Measurements from ENCODE around the gene RSL1D1.
"Not testable (repeated sequence)": the region's sequence is repeated elsewhere in the genome, so short reads cannot be mapped to it uniquely, and the experiment has no call there.

RSL1D1 gene

GRCh38 chr16:11843861-11844260 is 7.5 kb downstream of the RSL1D1 start:
- DNase-seq = no peak

- no peak for DNase-seq
Measured at GRCh38 chr16:11843206-11843605, 8.1 kb downstream of the RSL1D1 start.

GRCh38 chr16:11841026-11841425 is 10.3 kb downstream of the RSL1D1 start:
- DNase-seq = no peak

- DNase-seq = no peak
Measured at GRCh38 chr16:11836650-11837244, 14.6 kb downstream of the RSL1D1 start.

- DNase-seq = no peak
Measured at GRCh38 chr16:11835891-11836649, 15.3 kb downstream of the RSL1D1 start.

GRCh38 chr16:11835309-11835708 is 16.0 kb downstream of the RSL1D1 start:
- no peak for DNase-seq

- DNase-seq = no peak
Measured at GRCh38 chr16:11833951-11834695, 17.2 kb downstream of the RSL1D1 start.

- DNase-seq = no peak
Measured at GRCh38 chr16:11828696-11829095, 22.6 kb downstream of the RSL1D1 start.

GRCh38 chr16:11825520-11826165 is 25.7 kb downstream of the RSL1D1 start:
- DNase-seq = not testable (repeated sequence)

GRCh38 chr16:11824362-11824761 is 27.0 kb downstream of the RSL1D1 start:
- DNase-seq = no peak

GRCh38 chr16:11823645-11824044 is 27.7 kb downstream of the RSL1D1 start:
- DNase-seq = not testable (repeated sequence)

- DNase-seq = no peak
Measured at GRCh38 chr16:11819798-11820197, 31.5 kb downstream of the RSL1D1 start.

- not testable (repeated sequence) for DNase-seq
Measured at GRCh38 chr16:11818970-11819369, 32.4 kb downstream of the RSL1D1 start.

- DNase-seq = no peak
Measured at GRCh38 chr16:11816123-11816522, 35.2 kb downstream of the RSL1D1 start.

GRCh38 chr16:11814800-11815199 is 36.5 kb downstream of the RSL1D1 start:
- not testable (repeated sequence) for DNase-seq

GRCh38 chr16:11806721-11807120 is 44.6 kb downstream of the RSL1D1 start:
- DNase-seq = no peak

GRCh38 chr16:11805556-11805955 is 45.8 kb downstream of the RSL1D1 start:
- DNase-seq = no peak

- DNase-seq = no peak
Measured at GRCh38 chr16:11801481-11802021, 49.8 kb downstream of the RSL1D1 start.

GRCh38 chr16:11800382-11800718 is 51.0 kb downstream of the RSL1D1 start:
- DNase-seq = no peak

GRCh38 chr16:11799509-11800381 is 51.6 kb downstream of the RSL1D1 start:
- DNase-seq = no peak

GRCh38 chr16:11799017-11799381 is 52.3 kb downstream of the RSL1D1 start:
- no peak for DNase-seq

GRCh38 chr16:11797957-11798299 is 53.4 kb downstream of the RSL1D1 start:
- DNase-seq = no peak

All from hippocampal formation (tissue), 2 donors.